K562 (cell line): ENCODE results near the gene METRNL. TPM values are rescaled to one million over a fixed set of nuclear protein-coding genes. Genes with fewer than 3 reads are reported as not detected.

ENCODE experiments used
- ATAC-seq: fragments of 200-7000 bp; cut with Tn5 transposase; 3 replicates; pipeline ENCODE4 v1.9.1; 2020; ENCODE audit warnings: moderate library complexity
- BruUV-seq: library from RNA; stranded (reverse); fragments of 400-500 nt; replicated peaks from 2 replicates; lab custom pipeline; 2021; lab: Mats Ljungman, UMichigan
- CTCF ChIA-PET: fragments of 300-600 bp; formaldehyde crosslinking; extraction: SDS; loops from one replicate; lab custom pipeline; 2021; ENCODE audit warnings: low intra/inter-chr PET ratio; lab: Yijun Ruan, JAX
- POLR2A ChIA-PET: fragments of 300-600, 350-650 bp; sonication (Branson Sonifier 250); formaldehyde crosslinking; extraction: SDS; loops from one replicate; lab custom pipeline; 2021; ENCODE audit warnings: antibody characterized with exemption, inconsistent platforms; lab: Yijun Ruan, JAX
- DNase-seq, 4 experiments: peaks; one replicate each; pipeline versions ENCODE4 v3.0.0 to v3.0.0-alpha.2; 2011 to 2018; ENCODE audit warnings: low spot score in 3 of 4, mixed read lengths in 3 of 4; ENCODE audit errors: extremely low read depth in 1 of 4
- FAIRE-seq: peaks from 2 replicates; lab custom pipeline; 2011; peaks lifted over from hg19 to GRCh38; lab: Jason Lieb, UNC
- H2AFZ ChIP-seq: 2 replicates; pipeline ENCODE4 v1.6.0; 2011; ENCODE audit warnings: low read depth, low read length, control low read depth, inconsistent platforms
- H3K27ac ChIP-seq: fragments of 200-600 bp; 3 replicates; pipeline ENCODE4 v1.8.0; 2011; ENCODE audit warnings: low read depth, mild to moderate bottlenecking, control low read depth, inconsistent platforms, low read length, moderate library complexity, mixed read lengths; ENCODE audit errors: extremely low read depth
- H3K27me3 ChIP-seq, 2 experiments: fragments of 300-600 bp in 1 of 2; 2 replicates in 1 of 2; 3 replicates in 1 of 2; pipeline versions ENCODE4 v1.6.0 to v1.8.0; 2011; ENCODE audit warnings: inconsistent platforms in 2 of 2, low read length in 2 of 2, mild to moderate bottlenecking in 1 of 2, mixed read lengths in 1 of 2, moderate library complexity in 1 of 2; ENCODE audit not compliant: control insufficient read depth in 2 of 2, insufficient read depth in 2 of 2
- H3K36me3 ChIP-seq: fragments of 300-600 bp; 3 replicates; pipeline ENCODE4 v1.8.0; 2011; ENCODE audit warnings: mild to moderate bottlenecking, low read length, inconsistent platforms; ENCODE audit not compliant: control insufficient read depth, insufficient read depth
- H3K4me1 ChIP-seq, 2 experiments: fragments of 200-600 bp in 1 of 2; replicated peaks in 1 of 2; 2 replicates in 1 of 2; 3 replicates in 1 of 2; pipeline versions ENCODE4 v1.5.1 to v1.8.0; 2011; ENCODE audit warnings: inconsistent platforms in 2 of 2, low read length in 2 of 2, mild to moderate bottlenecking in 1 of 2, mixed read lengths in 1 of 2, moderate library complexity in 1 of 2; ENCODE audit not compliant: control insufficient read depth in 2 of 2, insufficient read depth in 2 of 2
- H3K4me2 ChIP-seq: 2 replicates; pipeline ENCODE4 v1.6.1; 2011; ENCODE audit warnings: low read length, control low read depth, inconsistent platforms, mixed read lengths; ENCODE audit not compliant: insufficient read depth
- H3K4me3 ChIP-seq: fragments of 200-600 bp; sonication (generic), shearing (Covaris generic); 2 replicates; pipeline ENCODE4 v1.5.1; 2016; ENCODE audit warnings: control low read depth, inconsistent platforms
- H3K79me2 ChIP-seq: fragments of 200-600 bp; 3 replicates; pipeline ENCODE4 v1.8.0; 2011; ENCODE audit warnings: low read length, inconsistent platforms; ENCODE audit not compliant: control insufficient read depth, insufficient read depth
- H3K9ac ChIP-seq, 2 experiments: 2 replicates each; pipeline versions ENCODE4 v1.6.0 to v1.6.1; 2011; ENCODE audit warnings: low read depth in 2 of 2, low read length in 2 of 2, control low read depth in 1 of 2, inconsistent platforms in 1 of 2, mild to moderate bottlenecking in 1 of 2, mixed read lengths in 1 of 2; ENCODE audit not compliant: insufficient read depth in 1 of 2
- H3K9me1 ChIP-seq: one replicate; pipeline ENCODE4 v1.6.0; 2011; ENCODE audit warnings: inconsistent platforms, mild to moderate bottlenecking, low read length, moderate library complexity; ENCODE audit not compliant: control insufficient read depth, insufficient read depth
- H3K9me3 ChIP-seq: replicated peaks from 2 replicates; pipeline ENCODE4 v1.5.1; 2011; ENCODE audit warnings: low read depth, low read length, inconsistent platforms; ENCODE audit not compliant: control insufficient read depth, insufficient read depth
- H4K20me1 ChIP-seq: replicated peaks from 2 replicates; pipeline ENCODE4 v1.6.1; 2011; ENCODE audit warnings: low read length, inconsistent platforms, mixed read lengths; ENCODE audit not compliant: control insufficient read depth, insufficient read depth
- LARP7 ChIP-seq: fragments of 450-650 bp; IDR thresholded peaks from 2 replicates; pipeline ENCODE4 v1.6.1; 2016
- MCM3 ChIP-seq: fragments of 450-650 bp; IDR thresholded peaks from 2 replicates; pipeline ENCODE4 v1.6.1; 2016
- PRDM10 ChIP-seq: fragments of 450-650 bp; IDR thresholded peaks from 2 replicates; pipeline ENCODE4 v1.6.1; 2018; ENCODE audit not compliant: partially characterized antibody
- REST ChIP-seq, 2 experiments: fragments of 450-650 bp; formaldehyde crosslinking in 1 of 2; IDR thresholded peaks; 2 replicates each; pipeline versions ENCODE4 v1.4.0 to v1.6.1; 2014 to 2020; ENCODE audit warnings: mild to moderate bottlenecking in 2 of 2, borderline replicate concordance in 1 of 2, low read depth in 1 of 2
- SIX5 ChIP-seq, 2 experiments: IDR thresholded peaks; 2 replicates each; pipeline ENCODE4 v1.6.1; 2011; ENCODE audit warnings: low read length in 2 of 2, borderline replicate concordance in 1 of 2, low read depth in 1 of 2, mild to moderate bottlenecking in 1 of 2, moderate library complexity in 1 of 2; ENCODE audit not compliant: insufficient read depth in 1 of 2
- TEAD2 ChIP-seq: fragments of 450-650 bp; IDR thresholded peaks from 2 replicates; pipeline ENCODE4 v1.6.1; 2016; ENCODE audit warnings: missing genetic modification characterization, control low read depth, missing compliant biosample characterization
- ZNF165 ChIP-seq: fragments of 250-450 bp; sonication (Bioruptor Pico); IDR thresholded peaks from 2 replicates; pipeline ENCODE4 v1.4.0; 2020; ENCODE audit warnings: borderline replicate concordance
- ZZZ3 ChIP-seq: fragments of 450-650 bp; IDR thresholded peaks from 2 replicates; pipeline ENCODE4 v1.6.1; 2016; ENCODE audit warnings: antibody characterized with exemption, mild to moderate bottlenecking, moderate library complexity
- WGBS: fragments of 100-300 bp; shearing (Covaris generic); methylation state at CpG from one replicate; pipeline ENCODE4 v1.1.6; 2016; ENCODE audit warnings: low coverage, mixed read lengths; ENCODE audit not compliant: insufficient coverage; ENCODE audit errors: missing lambda C conversion rate; 5-methylcytosine and 5-hydroxymethylcytosine counted together
- in situ Hi-C: fragments of 300-500 bp; cut with MboI; formaldehyde crosslinking; loops from 4 replicates; pipeline ENCODE4 v1.15.0; 2018; ENCODE audit warnings: inconsistent platforms, mixed read lengths
- intact Hi-C: fragments of 100-400 bp; cut with micrococcal nuclease; formaldehyde crosslinking; loops from 2 replicates; pipeline ENCODE4 v1.14.2; 2022
- polyA plus RNA-seq, 8 experiments: library from polyadenylated mRNA; depleted of rRNA in 4 of 8; stranded (reverse) in 5 of 8; unstranded in 3 of 8; fragments of >200 nt; fragmentation: Nextera tagmentation in 2 of 8; fragmentation: Illumina TruSeq in 1 of 8; extraction: Ambion mirVana in 2 of 8; extraction: Trizol in 1 of 8; gene quantifications; 2 replicates each; pipeline versions ENCODE4 v1.2.1 to v1.2.3, GENCODE V29; 2011 to 2014; ENCODE audit warnings: inconsistent platforms in 1 of 8, missing spikeins in 1 of 8
- total RNA-seq, 7 experiments: library from RNA; depleted of rRNA in 6 of 7; stranded (reverse); fragments of >200 nt in 6 of 7; fragmentation: Illumina TruSeq in 2 of 7; extraction: Trizol in 2 of 7; gene quantifications; 2 replicates each; pipeline versions ENCODE4 v1.2.1 to v1.2.3, GENCODE V29; 2011 to 2021; ENCODE audit warnings: low replicate concordance in 1 of 7

The METRNL gene
- total and polyA plus RNA-seq, 9 of the 15 experiments (the other 6 are each of a cell fraction or from before 2014, with no cell fraction given), result 0.17 to 31.8 (median 2.9) TPM

GRCh38 chr17:83065660-83066542, 13.5 kb upstream of the METRNL start:
- in situ Hi-C loops, result no loop called here
- peak in 1 of 4 experiments; percentile 39 for DNase-seq
- intact Hi-C loops, result no loop called here
- no peak overlapping the region for H3K27ac ChIP-seq
- H3K4me2 ChIP-seq, result peak overlapping the region; percentile 36; the same call in 1 of the 2 replicates
- no peaks in the 10 kb centered on the region for H3K9me3 ChIP-seq
- peak; percentile 25; the same call in 1 of the 3 replicates for ATAC-seq
- H3K27me3 ChIP-seq, result peaks cover 8 to 29% of the 10 kb centered on the region in 2 experiments; a peak in 3 of 5 replicates
- H3K4me3 ChIP-seq, result no peak overlapping the region
- ChIA-PET CTCF (no interaction called here), POLR2A (interaction anchor here (0.7 to 1.1 kb wide), 3 partner anchors 11 to 67 kb away, joined by 3 to 5 read pairs (median 3); partner anchors contain the start of gene METRNL)
- H3K36me3 ChIP-seq, result no peaks in the 10 kb centered on the region
- FAIRE-seq, result peak; percentile 19
- peak overlapping the region; percentile 66; the same call in 1 of the 2 replicates for H2AFZ ChIP-seq
- H3K9ac ChIP-seq, result peak overlapping the region in 1 of 2 experiments; percentile 78; a peak in 2 of 4 replicates
- H4K20me1 ChIP-seq, result no peaks in the 10 kb centered on the region; the same call in 1 of the 2 replicates
- H3K9me1 ChIP-seq, result peaks cover 3% of the 10 kb centered on the region
- H3K79me2 ChIP-seq, result no peaks in the 10 kb centered on the region
- 60% methylated on average over 34 of the region's 39 CpGs for WGBS
- BruUV-seq, result no TSS peak
- peaks cover 8 to 80% of the 10 kb centered on the region in 2 experiments for H3K4me1 ChIP-seq
- TF ChIP-seq TEAD2 (tag) (no peak), REST (IDR thresholded peaks at IDR 0.05; ENCODE audit: borderline replicate concordance) (peak; percentile 49; the same call in 1 of the 2 replicates), REST (CRISPR knock-in tag; IDR thresholded peaks at IDR 0.05; ENCODE audit: low read depth) (no peak), SIX5 (IDR thresholded peaks at IDR 0.05; ENCODE audit: borderline replicate concordance in 1 of 2, insufficient read depth in 1 of 2, low read depth in 1 of 2, low read length in 2 of 2) (no peak), LARP7 (no peak), ZNF165 (no peak), ZZZ3 (no peak), PRDM10 (peak; percentile 89), MCM3 (no peak)
